ENCODE measurements around the gene ZSCAN31.

ZSCAN31 gene

DNA sequence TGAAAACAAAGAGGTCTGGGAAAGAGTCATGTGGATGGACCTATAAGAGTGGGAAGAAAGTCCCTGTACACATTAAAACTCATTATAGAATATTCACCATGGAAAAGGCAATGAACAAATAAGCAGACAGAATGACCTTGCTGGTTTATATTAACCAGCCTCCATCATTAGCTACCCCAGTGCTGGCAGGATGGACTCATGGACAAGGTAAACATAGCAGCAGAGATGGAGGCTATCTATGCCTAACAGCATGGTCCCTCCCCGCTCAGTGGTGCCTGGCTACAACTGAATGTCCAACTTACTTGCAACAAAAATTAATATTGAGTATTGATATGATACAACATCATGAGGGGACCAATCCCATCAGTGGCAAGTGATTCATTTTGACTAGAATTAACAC lies 9.3 kb upstream of the ZSCAN31 start:
- H3K4me3 ChIP-seq (ENCODE audit: low read length) = no peak overlapping the region
- DNase-seq (ENCODE audit: low read depth) = no peak
- TF ChIP-seq, protein P1, sequence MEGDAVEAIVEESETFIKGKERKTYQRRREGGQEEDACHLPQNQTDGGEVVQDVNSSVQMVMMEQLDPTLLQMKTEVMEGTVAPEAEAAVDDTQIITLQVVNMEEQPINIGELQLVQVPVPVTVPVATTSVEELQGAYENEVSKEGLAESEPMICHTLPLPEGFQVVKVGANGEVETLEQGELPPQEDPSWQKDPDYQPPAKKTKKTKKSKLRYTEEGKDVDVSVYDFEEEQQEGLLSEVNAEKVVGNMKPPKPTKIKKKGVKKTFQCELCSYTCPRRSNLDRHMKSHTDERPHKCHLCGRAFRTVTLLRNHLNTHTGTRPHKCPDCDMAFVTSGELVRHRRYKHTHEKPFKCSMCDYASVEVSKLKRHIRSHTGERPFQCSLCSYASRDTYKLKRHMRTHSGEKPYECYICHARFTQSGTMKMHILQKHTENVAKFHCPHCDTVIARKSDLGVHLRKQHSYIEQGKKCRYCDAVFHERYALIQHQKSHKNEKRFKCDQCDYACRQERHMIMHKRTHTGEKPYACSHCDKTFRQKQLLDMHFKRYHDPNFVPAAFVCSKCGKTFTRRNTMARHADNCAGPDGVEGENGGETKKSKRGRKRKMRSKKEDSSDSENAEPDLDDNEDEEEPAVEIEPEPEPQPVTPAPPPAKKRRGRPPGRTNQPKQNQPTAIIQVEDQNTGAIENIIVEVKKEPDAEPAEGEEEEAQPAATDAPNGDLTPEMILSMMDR (IDR thresholded peaks at IDR 0.05; ENCODE audit: insufficient read depth, low read depth, low read length, missing control alignments) = no peak

DNA sequence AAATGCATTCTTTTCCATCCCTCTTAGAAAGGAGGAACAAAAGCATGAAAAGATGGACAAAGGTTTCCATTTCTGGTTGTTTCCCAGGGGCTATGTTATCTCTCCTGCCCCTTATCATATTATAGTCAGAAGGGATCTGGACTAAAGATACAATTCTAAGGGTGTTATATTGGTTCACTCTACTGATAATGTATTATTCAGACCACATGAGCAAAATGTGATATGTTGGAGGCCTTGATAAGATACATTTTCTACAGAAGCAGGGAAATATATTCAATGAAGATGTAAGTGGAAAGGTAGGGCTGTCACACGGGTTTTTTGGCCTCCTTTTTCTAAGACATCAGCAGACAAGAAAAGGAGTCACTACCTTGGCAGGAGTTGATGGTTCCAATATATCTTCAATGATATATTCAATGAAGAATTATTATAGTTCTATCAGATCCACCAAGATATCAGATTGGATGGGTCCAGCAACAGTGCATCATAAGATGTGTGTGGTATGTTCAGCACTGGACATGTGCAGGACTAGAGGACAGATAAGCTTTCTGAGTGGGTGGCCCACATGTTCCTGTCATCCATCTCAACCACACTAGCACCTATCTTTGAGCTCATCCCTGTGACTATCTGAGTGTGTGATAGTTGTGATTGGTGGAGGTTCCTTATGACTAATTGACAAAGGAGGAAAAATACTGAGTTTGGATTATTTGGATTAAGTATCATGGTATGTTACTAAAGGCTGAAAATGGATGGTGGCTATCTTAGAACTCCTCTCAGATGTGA lies 8.1 kb upstream of the ZSCAN31 start:
- DNase-seq (ENCODE audit: low read depth) = no peak
- no peak overlapping the region for H3K4me3 ChIP-seq (ENCODE audit: low read length)
- TF ChIP-seq, protein P1 (IDR thresholded peaks at IDR 0.05; ENCODE audit: insufficient read depth, low read depth, low read length, missing control alignments) = no peak

DNA sequence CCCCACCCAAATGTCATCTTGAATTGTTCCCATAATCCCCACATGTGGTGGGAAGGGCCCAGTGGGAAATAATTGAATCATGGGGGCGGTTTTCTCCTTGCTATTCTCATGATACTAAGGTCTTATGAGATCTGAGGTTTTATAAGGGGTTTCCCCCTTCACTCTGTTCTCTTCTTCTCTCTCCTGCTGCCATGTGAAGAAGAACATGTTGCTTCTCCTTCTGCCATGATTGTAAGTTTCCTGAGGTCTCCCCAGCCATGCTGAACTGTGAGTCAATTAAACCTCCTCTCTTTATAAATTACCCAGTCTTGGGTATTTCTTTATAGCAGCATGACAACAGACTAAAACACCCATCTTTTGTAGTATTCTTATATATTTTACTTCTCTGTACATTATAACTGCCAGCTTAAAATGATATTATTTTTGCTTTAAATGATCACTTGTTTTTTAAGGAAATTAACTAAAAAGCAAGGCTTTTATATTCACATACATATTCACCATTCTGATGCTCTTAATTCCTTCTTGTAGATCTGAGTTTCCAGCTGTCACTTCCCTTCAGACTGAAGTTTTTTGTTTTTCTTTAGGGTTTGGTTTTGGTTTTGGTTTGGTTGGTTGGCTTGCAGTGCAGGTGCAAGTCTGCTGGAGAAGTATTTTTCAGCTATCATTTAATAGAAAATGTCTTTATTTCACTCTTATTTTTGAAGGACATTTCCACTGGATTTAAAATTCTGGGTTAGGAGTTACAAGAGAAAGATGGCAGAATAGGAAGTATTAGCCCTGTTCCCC lies 4.6 kb upstream of the ZSCAN31 start:
- TF ChIP-seq, protein P1 (IDR thresholded peaks at IDR 0.05; ENCODE audit: insufficient read depth, low read depth, low read length, missing control alignments) = no peak
- H3K4me3 ChIP-seq (ENCODE audit: low read length) = no peak overlapping the region
- no peak for DNase-seq (ENCODE audit: low read depth)

DNA sequence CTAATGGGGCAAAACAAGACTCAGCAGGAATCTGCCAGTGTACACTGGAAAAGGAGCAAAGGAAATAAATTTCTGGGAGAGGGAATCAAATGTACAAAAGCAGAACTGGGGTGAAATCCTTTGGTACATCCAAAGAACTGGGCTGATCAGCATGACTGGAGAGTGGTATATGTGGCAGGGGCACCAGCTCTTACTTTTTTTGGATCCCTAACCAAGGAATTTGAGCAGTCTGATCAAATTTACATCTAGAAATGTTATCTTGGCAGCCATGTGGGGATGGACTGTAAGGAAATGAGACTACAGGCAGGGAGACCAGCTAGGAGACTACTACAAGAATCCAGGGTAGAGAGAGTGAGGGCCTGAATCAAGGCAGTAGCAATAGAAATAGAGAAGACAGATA lies 1.2 kb upstream of the ZSCAN31 start:
- TF ChIP-seq, protein P1 (IDR thresholded peaks at IDR 0.05; ENCODE audit: insufficient read depth, low read depth, low read length, missing control alignments) = no peak
- no peak for DNase-seq (ENCODE audit: low read depth)
- H3K4me3 ChIP-seq (ENCODE audit: low read length) = no peak overlapping the region

DNA sequence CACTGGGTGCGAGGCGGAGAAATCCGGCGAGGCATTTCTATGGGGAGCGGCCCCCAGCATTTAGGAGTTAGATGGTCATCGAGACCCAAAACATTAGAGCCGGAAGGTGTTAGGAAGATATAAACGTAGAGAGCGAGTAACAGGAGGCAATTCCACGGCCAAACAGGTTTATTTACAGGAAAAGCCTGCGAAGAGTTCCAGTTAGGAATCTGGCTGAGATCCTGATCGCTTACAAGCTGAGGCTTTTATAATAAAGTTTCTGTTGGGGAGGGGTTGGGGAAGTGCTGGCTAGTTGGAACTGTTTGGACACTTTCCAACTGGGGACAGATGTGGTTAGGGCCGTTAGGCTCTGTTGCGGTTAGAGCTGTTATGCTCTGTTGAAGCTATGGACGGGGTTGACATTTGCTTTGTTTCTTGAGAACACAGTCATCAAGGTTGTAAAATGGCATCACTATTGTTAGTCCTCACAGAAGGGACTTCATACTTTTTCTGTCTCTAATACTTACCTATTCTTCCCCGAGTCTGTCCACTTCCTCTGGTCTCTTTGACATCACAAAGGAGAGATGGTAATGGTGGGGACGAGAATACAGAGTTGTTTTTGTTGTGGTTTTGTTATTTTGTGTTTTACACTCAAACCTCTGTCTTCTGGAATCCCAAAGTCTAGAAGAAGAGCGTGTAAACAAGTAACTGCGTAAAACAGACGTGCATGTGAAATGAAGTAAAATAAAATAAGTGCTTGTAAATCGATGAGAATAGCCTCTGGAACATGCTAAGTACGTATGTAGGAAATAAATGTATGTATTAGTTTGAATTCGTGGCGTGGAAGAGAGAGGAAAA lies 554 bp upstream of the ZSCAN31 start:
- peak; percentile 37 for DNase-seq (ENCODE audit: low read depth)
- TF ChIP-seq, protein P1 (IDR thresholded peaks at IDR 0.05; ENCODE audit: insufficient read depth, low read depth, low read length, missing control alignments) = no peak
- H3K4me3 ChIP-seq (ENCODE audit: low read length) = peak overlapping the region; percentile 73

DNA sequence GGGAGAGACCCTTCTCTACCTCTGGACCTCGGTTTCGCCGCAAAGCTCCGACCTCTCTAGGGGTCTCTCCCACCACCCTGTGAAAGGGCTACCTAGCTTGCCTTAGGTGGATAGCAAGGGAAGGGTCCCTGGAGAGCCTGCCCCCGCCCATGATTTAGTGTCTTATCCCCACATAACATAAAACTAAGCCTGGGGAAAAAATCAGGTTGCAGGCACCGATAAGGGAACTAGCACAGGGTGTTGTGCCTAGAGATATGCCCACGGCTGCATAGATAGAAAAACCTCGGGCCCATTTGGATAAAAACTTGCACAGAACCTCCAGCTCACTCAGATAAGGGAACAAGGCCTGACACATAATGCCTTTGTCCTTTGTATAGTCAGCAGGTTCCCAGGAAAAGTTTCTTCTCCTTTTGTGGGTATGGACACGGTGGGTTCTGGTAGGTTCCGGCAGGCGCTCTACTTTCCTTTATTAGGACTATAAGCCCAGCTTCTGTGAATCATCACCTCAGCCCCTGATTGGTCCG lies 846 bp downstream of the ZSCAN31 start:
- no peak for DNase-seq (ENCODE audit: low read depth)
- TF ChIP-seq, protein P1 (IDR thresholded peaks at IDR 0.05; ENCODE audit: insufficient read depth, low read depth, low read length, missing control alignments) = no peak
- H3K4me3 ChIP-seq (ENCODE audit: low read length) = peak overlapping the region; percentile 73

All from epithelial cell of esophagus (primary cell).